ENCODE data around the gene ENTPD7.

ENTPD7 gene

GRCh38 chr10:99660662-99661376 is 1.5 kb downstream of the ENTPD7 start:
- no peak overlapping the region for H3K4me3 ChIP-seq (ENCODE audit: low read length)
- TF ChIP-seq ZNF274 (IDR thresholded peaks at IDR 0.05; ENCODE audit: low read depth, low read length): no peak

- TF ChIP-seq ZNF274 (IDR thresholded peaks at IDR 0.05; ENCODE audit: low read depth, low read length): no peak
- no peak overlapping the region for H3K4me3 ChIP-seq (ENCODE audit: low read length)
These were observed 2.1 kb downstream of the ENTPD7 start for GRCh38 chr10:99661377-99661763.

DNA sequence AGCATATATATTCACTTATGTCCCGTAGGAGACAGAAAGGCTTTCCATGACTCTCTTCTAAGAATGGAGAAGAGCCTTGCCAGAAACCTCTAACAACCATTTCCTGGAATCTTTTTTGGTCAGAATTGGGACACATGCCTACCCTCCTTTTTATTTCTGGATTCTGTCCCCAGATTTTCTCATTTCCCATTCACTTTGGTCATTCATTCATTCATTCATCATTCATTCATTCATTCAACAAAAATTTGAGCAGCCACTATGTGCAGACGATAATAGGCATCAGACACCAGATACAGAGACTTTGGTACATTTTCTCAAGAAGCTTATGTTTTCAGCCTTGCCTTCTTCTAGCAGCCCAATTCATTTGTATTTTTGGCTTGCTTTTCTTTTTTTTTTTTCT is 6.0 kb downstream of the ENTPD7 start:
- no peak for TF ChIP-seq ZNF274 (IDR thresholded peaks at IDR 0.05; ENCODE audit: low read depth, low read length)
- H3K4me3 ChIP-seq (ENCODE audit: low read length): no peak overlapping the region

- no peak for TF ChIP-seq ZNF274 (IDR thresholded peaks at IDR 0.05; ENCODE audit: low read depth, low read length)
- no peak overlapping the region for H3K4me3 ChIP-seq (ENCODE audit: low read length)
These were observed 7.9 kb downstream of the ENTPD7 start for GRCh38 chr10:99667108-99667751.

DNA sequence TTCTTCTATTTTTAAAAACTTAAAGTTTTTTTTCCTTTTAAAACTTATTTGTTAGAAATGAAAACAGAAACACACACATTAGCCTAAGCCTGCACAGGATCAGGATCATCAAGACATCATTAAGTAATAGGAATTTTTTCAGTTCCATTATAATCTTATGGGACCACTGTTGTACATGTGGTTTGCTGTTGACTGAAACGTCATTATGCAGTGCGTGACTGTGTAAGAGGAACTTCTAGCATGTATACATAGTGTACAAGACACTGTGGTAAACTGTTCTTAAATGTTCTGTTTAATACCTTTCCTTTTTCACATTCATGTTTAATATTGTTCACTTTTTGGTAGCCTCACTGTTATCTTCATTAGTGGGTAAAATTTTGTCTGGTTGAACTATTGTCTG is 12.1 kb downstream of the ENTPD7 start:
- no peak overlapping the region for H3K4me3 ChIP-seq (ENCODE audit: low read length)

DNA sequence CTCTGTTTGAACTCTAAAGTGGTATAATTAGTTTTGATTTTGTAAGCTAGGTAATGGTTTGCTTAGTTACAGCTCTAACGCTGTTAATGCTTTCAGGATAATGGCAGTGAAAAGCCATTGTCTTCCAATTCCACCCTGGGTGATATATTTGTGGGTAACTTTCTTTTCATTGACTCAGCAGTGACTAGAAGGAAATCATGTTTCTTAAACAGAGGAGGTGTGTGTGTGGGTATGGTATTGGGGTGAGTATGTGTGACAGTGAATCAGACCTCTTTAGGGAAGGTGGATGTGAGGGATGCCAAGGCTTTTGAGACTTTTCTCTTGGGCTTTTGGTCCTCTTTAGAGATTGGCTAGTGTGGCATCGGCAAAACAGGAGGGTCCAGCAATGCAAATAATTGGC is 13.6 kb downstream of the ENTPD7 start:
- no peak overlapping the region for H3K4me3 ChIP-seq (ENCODE audit: low read length)
- TF ChIP-seq ZNF274 (IDR thresholded peaks at IDR 0.05; ENCODE audit: low read depth, low read length): no peak

More for the DNA sequence above, 12.1 kb downstream of the ENTPD7 start:
- no peak for TF ChIP-seq ZNF274 (IDR thresholded peaks at IDR 0.05; ENCODE audit: low read depth, low read length)

- no peak overlapping the region for H3K4me3 ChIP-seq (ENCODE audit: low read length)
- TF ChIP-seq ZNF274 (IDR thresholded peaks at IDR 0.05; ENCODE audit: low read depth, low read length): no peak
These were observed 14.2 kb downstream of the ENTPD7 start for GRCh38 chr10:99673492-99673891.

DNA sequence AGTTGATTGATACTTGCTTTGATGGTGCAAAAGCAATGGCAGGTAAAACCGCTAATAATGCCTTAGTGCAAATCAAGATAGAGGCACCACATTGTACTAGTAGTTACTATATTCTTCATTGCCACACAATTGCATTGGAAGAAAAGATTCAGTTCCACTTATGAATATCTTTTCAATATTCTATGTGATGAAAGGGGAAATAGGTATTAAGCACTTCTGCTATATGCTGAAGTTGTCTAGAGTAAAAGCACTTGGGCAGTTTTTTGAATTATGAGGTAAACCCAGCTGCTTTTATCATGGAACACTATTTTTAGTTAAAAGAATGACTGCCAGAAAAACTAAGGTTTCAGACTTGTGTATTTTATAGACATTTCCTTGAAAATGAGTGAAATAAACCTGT is 15.5 kb downstream of the ENTPD7 start:
- TF ChIP-seq ZNF274 (IDR thresholded peaks at IDR 0.05; ENCODE audit: low read depth, low read length): no peak
- no peak overlapping the region for H3K4me3 ChIP-seq (ENCODE audit: low read length)

GRCh38 chr10:99676426-99676825 is 17.1 kb downstream of the ENTPD7 start:
- no peak overlapping the region for H3K4me3 ChIP-seq (ENCODE audit: low read length)
- no peak for TF ChIP-seq ZNF274 (IDR thresholded peaks at IDR 0.05; ENCODE audit: low read depth, low read length)

DNA sequence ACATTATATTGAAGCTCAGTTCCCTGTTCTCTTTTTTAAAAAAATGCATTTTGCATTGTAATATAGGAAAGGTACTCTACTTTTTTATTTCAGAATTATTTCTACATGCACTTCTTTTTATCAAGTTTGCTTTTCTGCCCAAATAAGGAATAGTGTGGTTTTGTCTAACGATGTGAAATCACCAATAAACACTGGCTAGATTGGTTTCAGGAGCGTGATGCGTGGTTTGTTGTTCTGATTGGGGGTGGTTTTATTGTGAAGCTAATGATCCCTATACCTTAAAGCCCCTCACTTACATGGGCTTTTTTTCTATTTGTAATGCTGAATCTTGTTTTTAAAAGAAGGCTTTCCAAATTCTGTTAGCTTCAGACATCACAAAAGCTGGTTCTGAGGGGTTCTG is 17.6 kb downstream of the ENTPD7 start:
- TF ChIP-seq ZNF274 (IDR thresholded peaks at IDR 0.05; ENCODE audit: low read depth, low read length): no peak
- no peak overlapping the region for H3K4me3 ChIP-seq (ENCODE audit: low read length)

DNA sequence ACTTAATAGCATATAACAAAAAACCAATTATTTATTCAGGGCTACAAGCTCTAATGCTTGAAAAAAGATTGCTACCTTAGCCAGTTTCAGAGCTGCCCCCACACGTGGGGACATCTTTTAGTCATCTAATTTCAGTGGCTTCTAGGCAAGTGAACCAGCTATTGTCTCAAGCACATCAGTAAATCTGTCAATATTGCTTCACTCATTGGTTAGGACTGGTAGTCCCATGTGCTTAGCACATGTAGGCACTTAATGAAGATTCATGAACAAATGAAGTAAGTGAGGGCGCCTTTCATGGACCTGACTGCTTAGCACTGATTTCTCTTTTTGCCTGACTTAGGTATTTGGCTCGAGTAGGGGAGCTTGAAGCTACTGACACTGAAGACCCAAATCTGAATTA is 19.6 kb downstream of the ENTPD7 start:
- TF ChIP-seq ZNF274 (IDR thresholded peaks at IDR 0.05; ENCODE audit: low read depth, low read length): no peak
- H3K4me3 ChIP-seq (ENCODE audit: low read length): no peak overlapping the region

DNA sequence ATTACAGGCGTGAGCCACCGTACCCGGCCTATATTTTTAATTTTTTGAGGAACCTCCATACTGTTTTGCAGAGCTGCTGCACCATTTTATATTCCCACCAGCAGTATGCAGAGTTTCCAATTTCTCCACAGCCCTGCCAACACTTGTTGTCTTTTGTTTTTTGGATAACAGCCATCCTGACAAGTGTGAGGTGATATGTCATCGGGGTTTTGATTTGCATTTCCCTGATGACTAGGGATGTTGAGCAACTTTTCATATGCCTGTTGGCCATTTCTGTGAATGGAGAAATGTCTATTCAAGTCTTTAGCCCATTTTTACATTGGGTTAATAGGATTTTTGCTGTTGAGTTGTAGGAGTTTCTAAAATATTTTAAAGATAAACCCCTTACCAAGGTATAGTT is 22.2 kb downstream of the ENTPD7 start:
- no peak for TF ChIP-seq ZNF274 (IDR thresholded peaks at IDR 0.05; ENCODE audit: low read depth, low read length)
- no peak overlapping the region for H3K4me3 ChIP-seq (ENCODE audit: low read length)

GRCh38 chr10:99682032-99682431 is 22.7 kb downstream of the ENTPD7 start:
- no peak for TF ChIP-seq ZNF274 (IDR thresholded peaks at IDR 0.05; ENCODE audit: low read depth, low read length)
- no peak overlapping the region for H3K4me3 ChIP-seq (ENCODE audit: low read length)

DNA sequence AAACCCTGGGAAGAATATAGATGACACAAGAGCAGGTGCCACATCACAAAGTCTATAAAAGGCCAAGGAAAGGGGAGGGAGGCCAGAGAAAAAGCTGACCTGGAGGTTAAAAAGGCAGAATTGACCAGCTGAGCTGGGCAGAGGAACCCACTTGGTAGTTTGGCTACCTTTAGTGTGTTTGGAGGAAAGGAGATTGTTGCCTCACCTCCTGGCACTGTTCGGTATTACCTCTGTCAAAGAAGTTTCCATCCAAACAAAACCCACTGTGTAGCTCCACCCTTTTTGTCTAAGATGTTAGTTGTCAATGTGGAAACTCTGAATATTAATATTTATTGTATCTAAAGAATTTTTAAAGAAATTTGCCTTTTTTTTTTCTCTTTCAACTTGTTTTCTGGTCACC is 23.4 kb downstream of the ENTPD7 start:
- TF ChIP-seq ZNF274 (IDR thresholded peaks at IDR 0.05; ENCODE audit: low read depth, low read length): no peak
- no peak overlapping the region for H3K4me3 ChIP-seq (ENCODE audit: low read length)

GRCh38 chr10:99685597-99685967 is 26.3 kb downstream of the ENTPD7 start:
- no peak for TF ChIP-seq ZNF274 (IDR thresholded peaks at IDR 0.05; ENCODE audit: low read depth, low read length)
- H3K4me3 ChIP-seq (ENCODE audit: low read length): no peak overlapping the region

GRCh38 chr10:99689461-99689860 is 30.2 kb downstream of the ENTPD7 start:
- no peak for TF ChIP-seq ZNF274 (IDR thresholded peaks at IDR 0.05; ENCODE audit: low read depth, low read length)
- H3K4me3 ChIP-seq (ENCODE audit: low read length): no peak overlapping the region
